ENCODE data around the gene RGS7. TPM values are rescaled to one million over a fixed set of nuclear protein-coding genes. Genes with fewer than 3 reads are reported as not detected.

Gene RGS7
- total RNA-seq, 1 experiment from 2014 or later, result 0.10 TPM

- H3K9me3 ChIP-seq (ENCODE audit: control insufficient read depth, insufficient read depth, low read depth, low read length), result no peaks in the 10 kb centered on the region
- no TSS peak for BruUV-seq (replicated peaks)
- no peaks in the 10 kb centered on the region for H3K36me3 ChIP-seq (ENCODE audit: control insufficient read depth, insufficient read depth, low read length)
- no peaks in the 10 kb centered on the region for H3K4me1 ChIP-seq (ENCODE audit: control insufficient read depth, insufficient read depth, low read length)
- no peak overlapping the region for H3K27ac ChIP-seq (ENCODE audit: low read length)
- DNase-seq (ENCODE audit: low read depth, low spot score) (no peak), ATAC-seq (no peak)
- CTCF ChIA-PET, result no interaction called here
- H3K4me3 ChIP-seq (ENCODE audit: low read depth in 2 of 2, low read length in 2 of 2), result no peak overlapping the region
- intact Hi-C loops (cut with micrococcal nuclease; ENCODE audit: unreplicated experiment), result no loop called here
- POLR2A ChIA-PET, result no interaction called here
- in situ Hi-C loops (cut with HindIII; ENCODE audit: low pct_unique_long_range_greater_than_20kb, low sequenced_read_pairs), result no loop called here
- no peaks in the 10 kb centered on the region for H3K27me3 ChIP-seq (ENCODE audit: control insufficient read depth, insufficient read depth, low read length)
- TF ChIP-seq TCF7L2 (IDR thresholded peaks at IDR 0.05; ENCODE audit: low read depth, low read length) (no peak), CTCF (IDR thresholded peaks at IDR 0.05) (no peak), REST (IDR thresholded peaks at IDR 0.05; ENCODE audit: insufficient read depth in 1 of 2, low read depth in 2 of 2, low read length in 1 of 2) (no peak), SIN3A (IDR thresholded peaks at IDR 0.05; ENCODE audit: borderline replicate concordance, insufficient read depth, low read depth, low read length) (no peak), POLR2AphosphoS5 (IDR thresholded peaks at IDR 0.05; ENCODE audit: low read depth, low read length) (no peak)
These were observed 344.2 kb downstream of the RGS7 start for GRCh38 chr1:241012708-241013340.

GRCh38 chr1:241007668-241008067 lies 349.3 kb downstream of the RGS7 start:
- ChIA-PET CTCF (no interaction called here), POLR2A (no interaction called here)
- DNase-seq (ENCODE audit: low read depth, low spot score), result no peak
- H3K27ac ChIP-seq (ENCODE audit: low read length), result no peak overlapping the region
- no peaks in the 10 kb centered on the region for H3K36me3 ChIP-seq (ENCODE audit: control insufficient read depth, insufficient read depth, low read length)
- TF ChIP-seq TCF7L2 (IDR thresholded peaks at IDR 0.05; ENCODE audit: low read depth, low read length), result no peak
- TF ChIP-seq SIN3A (IDR thresholded peaks at IDR 0.05; ENCODE audit: borderline replicate concordance, insufficient read depth, low read depth, low read length), result no peak
- no peak for TF ChIP-seq CTCF (IDR thresholded peaks at IDR 0.05)
- TF ChIP-seq REST (IDR thresholded peaks at IDR 0.05; ENCODE audit: insufficient read depth in 1 of 2, low read depth in 2 of 2, low read length in 1 of 2), result no peak
- TF ChIP-seq POLR2AphosphoS5 (IDR thresholded peaks at IDR 0.05; ENCODE audit: low read depth, low read length), result no peak
- H3K9me3 ChIP-seq (ENCODE audit: control insufficient read depth, insufficient read depth, low read depth, low read length), result no peaks in the 10 kb centered on the region
- BruUV-seq (replicated peaks), result no TSS peak
- no peaks in the 10 kb centered on the region for H3K27me3 ChIP-seq (ENCODE audit: control insufficient read depth, insufficient read depth, low read length)
- H3K4me3 ChIP-seq (ENCODE audit: low read depth in 2 of 2, low read length in 2 of 2), result no peak overlapping the region
- no peaks in the 10 kb centered on the region for H3K4me1 ChIP-seq (ENCODE audit: control insufficient read depth, insufficient read depth, low read length)
- in situ Hi-C loops (cut with HindIII; ENCODE audit: low pct_unique_long_range_greater_than_20kb, low sequenced_read_pairs), result no loop called here
- ATAC-seq, result no peak
- intact Hi-C loops (cut with micrococcal nuclease; ENCODE audit: unreplicated experiment), result no loop called here
